Astrocyte of the cerebellum (primary cell): ENCODE measurements around the gene NEK1.

Source experiments
- DNase-seq: peaks from one replicate; pipeline ENCODE4 v3.0.0-alpha.2; 2011; ENCODE audit warnings: low read depth
- H3K4me3 ChIP-seq: 2 replicates; pipeline ENCODE4 v1.5.1; 2011; ENCODE audit warnings: mild to moderate bottlenecking, low read depth, low read length, moderate library complexity
- CTCF ChIP-seq: IDR thresholded peaks from 2 replicates; pipeline ENCODE4 v1.5.1; 2012; ENCODE audit warnings: low read length, low read depth, moderate library complexity, mild to moderate bottlenecking; ENCODE audit errors: missing control alignments
- in situ Hi-C: cut with HindIII; loops from 2 replicates; pipeline ENCODE4 v1.10.0; 2017; ENCODE audit warnings: low sequenced_read_pairs

Gene NEK1

GRCh38 chr4:169620880-169621248 is 8.5 kb upstream of the NEK1 start:
- no peak for TF ChIP-seq CTCF
- in situ Hi-C loops: no loop called here
- no peak for DNase-seq
- peak overlapping the region; percentile 68 for H3K4me3 ChIP-seq

GRCh38 chr4:169619958-169620879 is 7.8 kb upstream of the NEK1 start, which contains the start of gene CLCN3:
CLCN3 (plus strand) TSS chr4:169620578; CDS start chr4:169635929, 15,351 bp downstream.
- peak within 1 kb of the TSS; percentile 68 for H3K4me3 ChIP-seq
- in situ Hi-C loops: no loop called here
- no peak for TF ChIP-seq CTCF
- peak; percentile 88 for DNase-seq

GRCh38 chr4:169619518-169619957 is 7.2 kb upstream of the NEK1 start:
- TF ChIP-seq CTCF: peak; percentile 66
- no peak for DNase-seq
- in situ Hi-C loops: no loop called here
- H3K4me3 ChIP-seq: peak overlapping the region; percentile 68

- no peak for DNase-seq
- no peak for TF ChIP-seq CTCF
- no peak overlapping the region for H3K4me3 ChIP-seq
- in situ Hi-C loops: no loop called here
Measured at GRCh38 chr4:169618986-169619385, 6.6 kb upstream of the NEK1 start.

GRCh38 chr4:169618286-169618685 is 5.9 kb upstream of the NEK1 start:
- no peak overlapping the region for H3K4me3 ChIP-seq
- TF ChIP-seq CTCF: no peak
- in situ Hi-C loops: no loop called here
- no peak for DNase-seq

GRCh38 chr4:169617306-169617705 is 4.9 kb upstream of the NEK1 start:
- H3K4me3 ChIP-seq: no peak overlapping the region
- DNase-seq: no peak
- no peak for TF ChIP-seq CTCF
- in situ Hi-C loops: no loop called here
